Heart left ventricle (tissue), 16 donors: ENCODE measurements around the gene PRKG1. TPM values are rescaled to one million over a fixed set of nuclear protein-coding genes. Genes with fewer than 3 reads are reported as not detected.

Experiments
- ATAC-seq, 4 donors: fragments of 200-7000 bp; cut with Tn5 transposase; one replicate each; pipeline ENCODE4 v1.9.1; 2020 to 2022; ENCODE audit warnings: moderate library complexity in 4 of 4, mild to moderate bottlenecking in 3 of 4, moderate number of reproducible peaks in 1 of 4
- DNase-seq, 5 donors: peaks; one replicate each; pipeline ENCODE4 v3.0.0-alpha.2; 2020
- H3K27ac ChIP-seq, 12 donors: fragments of 200-600 bp; sonication (generic) in 4 of 12; one replicate each; pipeline versions ENCODE4 v1.5.0 to v1.8.0; 2016 to 2022; ENCODE audit warnings: mild to moderate bottlenecking in 2 of 12
- H3K27me3 ChIP-seq, 9 donors: fragments of 200-600 bp; sonication (generic) in 2 of 9; one replicate each; pipeline versions ENCODE4 v1.5.1 to v1.8.0; 2016 to 2022; ENCODE audit warnings: mild to moderate bottlenecking in 3 of 9
- H3K36me3 ChIP-seq, 9 donors: fragments of 200-600 bp; sonication (generic) in 2 of 9; one replicate each; pipeline versions ENCODE4 v1.5.0 to v1.8.0; 2018 to 2022; ENCODE audit warnings: mild to moderate bottlenecking in 2 of 9
- H3K4me1 ChIP-seq, 12 donors: fragments of 200-600 bp; sonication (generic) in 4 of 12; one replicate each; pipeline versions ENCODE4 v1.5.0 to v1.8.0; 2016 to 2022; ENCODE audit warnings: mild to moderate bottlenecking in 3 of 12
- H3K4me3 ChIP-seq, 12 donors: fragments of 200-600 bp; sonication (generic) in 4 of 12; one replicate each; pipeline versions ENCODE4 v1.5.0 to v1.8.0; 2017 to 2022; ENCODE audit warnings: mild to moderate bottlenecking in 9 of 12, moderate library complexity in 4 of 12
- H3K9me3 ChIP-seq, 12 donors: fragments of 200-600 bp; sonication (generic) in 4 of 12; one replicate each; pipeline versions ENCODE4 v1.5.0 to v1.8.0; 2016 to 2022; ENCODE audit warnings: mild to moderate bottlenecking in 1 of 12
- POLR2A ChIP-seq, 2 donors: fragments of 450-650 bp; IDR thresholded peaks; one replicate each; pipeline ENCODE4 v1.6.1; 2017; ENCODE audit warnings: antibody characterized with exemption in 2 of 2, mild to moderate bottlenecking in 2 of 2, moderate library complexity in 2 of 2
- WGBS, 4 donors: extraction: QIAGEN DNeasy Blood & Tissue Kit in 2 of 4; methylation state at CpG; one replicate each; pipeline versions ENCODE4 v1.1.5 to v1.1.7; 2013 to 2018; 5-methylcytosine and 5-hydroxymethylcytosine counted together
- intact Hi-C, 10 donors: fragments of 100-400 bp; cut with DNase I; formaldehyde crosslinking; loops; one replicate each; pipeline versions ENCODE4 v1.11.1 to v1.14.2; 2022
- polyA plus RNA-seq, 2 donors: library from polyadenylated mRNA; stranded (reverse); fragments of 200-250 nt; gene quantifications; one replicate each; pipeline ENCODE4 v1.2.3, GENCODE V29; 2013
- total RNA-seq, 9 donors: library from RNA; depleted of rRNA in 2 of 9; stranded (reverse); fragments of >200 nt in 2 of 9; fragmentation: NEBNext Ultra II Directional in 3 of 9; extraction: Animal tissue kit (Norgen Biotek cat#: 25700) in 3 of 9; gene quantifications; one replicate each; pipeline versions ENCODE4 v1.1.0 to v1.2.4, GENCODE V29; 2016 to 2023
- TF ChIP-seq, protein P1 (sequence below), 12 donors: fragments of 200-600 bp; sonication (generic) in 4 of 12; IDR thresholded peaks; one replicate each; pipeline versions ENCODE4 v1.5.0 to v1.8.0; 2018 to 2022; ENCODE audit warnings: antibody characterized with exemption in 12 of 12, mild to moderate bottlenecking in 5 of 12
- donor health status: ischemic (EF 13 %, LVEDD 7.1; RV severe dilation, severe dysfunction).
- donor health status: healthy with polysubstance abuse.
- donor health status: DM: no; HTN: yes; CAD: no.
- donor health status: DM: no; HTN: no; CAD: no.
- donor health status: ischemic (EF 25% LVEDD 6.9; RV normal size, moderate dysfunction).
- donor health status: ischemic (EF 25% LVEDD 5.7; RV mildly dilated, moderate dysfunction).
- donor health status: healthy.
- donor health status: DM: yes; HTN: yes; CAD: no.
- donor health status: ischemic (EF 35%, LVEDD 5.7; RV mildly dilated, moderate dysfunction).
- donor health status: nonischemic (EF 11% LVEDD 7.7; RV severe dilation, severe dysfunction).
- donor health status: DM: yes; HTN: yes; CAD: no.
- donor health status: PGD.
- donor health status: ischemic (EF 29% LVEDD 5.4; RV normal size, mild dysfunction).
- donor health status: nonischemic (EF 23%, LVEDD 6.1; RV moderate dilation, normal function).

PRKG1 gene
- total and polyA plus RNA-seq, 11 donors: 5.5 to 37.3 (median 29.3) TPM

DNA sequence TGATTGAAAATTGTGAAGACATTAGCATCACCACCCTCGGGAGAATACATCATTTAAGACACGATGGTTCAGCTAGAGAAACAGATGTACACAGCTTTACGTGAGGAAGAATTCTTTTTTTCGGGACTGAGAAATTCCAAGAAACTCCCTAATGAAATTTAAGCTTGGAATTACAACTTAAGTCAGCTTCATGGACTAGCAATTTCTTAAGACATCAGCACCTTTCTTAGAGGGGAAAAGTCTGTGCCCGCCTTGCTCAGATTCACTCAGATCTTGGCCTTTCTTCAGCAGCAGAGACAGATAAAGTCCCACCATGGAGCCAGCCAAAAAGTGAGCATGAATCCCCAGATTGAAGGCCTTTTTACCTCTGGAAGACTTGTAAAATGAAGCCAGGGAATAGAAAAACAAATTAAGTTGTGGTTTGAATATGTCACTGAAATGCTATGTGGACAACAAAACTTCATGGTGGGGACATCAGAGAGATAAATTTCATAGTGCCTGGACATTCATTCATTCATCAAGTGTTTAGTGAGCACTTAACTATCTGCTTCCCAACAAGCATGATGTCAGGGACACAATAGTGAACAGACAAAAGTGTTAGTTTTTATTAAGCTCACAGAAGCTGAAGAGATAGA is 32.1 kb downstream of the PRKG1 start:
- intact Hi-C loops: no loop called here
- H3K27ac ChIP-seq: no peak overlapping the region
- H3K4me3 ChIP-seq: no peak overlapping the region
- WGBS, 4 donors: 56 to 76% (median 65%) methylated on average over 5 of the region's 5 CpGs
- ATAC-seq (peak in 1 of 4 donors; percentile 20), DNase-seq (no peak)
- TF ChIP-seq, protein P1, sequence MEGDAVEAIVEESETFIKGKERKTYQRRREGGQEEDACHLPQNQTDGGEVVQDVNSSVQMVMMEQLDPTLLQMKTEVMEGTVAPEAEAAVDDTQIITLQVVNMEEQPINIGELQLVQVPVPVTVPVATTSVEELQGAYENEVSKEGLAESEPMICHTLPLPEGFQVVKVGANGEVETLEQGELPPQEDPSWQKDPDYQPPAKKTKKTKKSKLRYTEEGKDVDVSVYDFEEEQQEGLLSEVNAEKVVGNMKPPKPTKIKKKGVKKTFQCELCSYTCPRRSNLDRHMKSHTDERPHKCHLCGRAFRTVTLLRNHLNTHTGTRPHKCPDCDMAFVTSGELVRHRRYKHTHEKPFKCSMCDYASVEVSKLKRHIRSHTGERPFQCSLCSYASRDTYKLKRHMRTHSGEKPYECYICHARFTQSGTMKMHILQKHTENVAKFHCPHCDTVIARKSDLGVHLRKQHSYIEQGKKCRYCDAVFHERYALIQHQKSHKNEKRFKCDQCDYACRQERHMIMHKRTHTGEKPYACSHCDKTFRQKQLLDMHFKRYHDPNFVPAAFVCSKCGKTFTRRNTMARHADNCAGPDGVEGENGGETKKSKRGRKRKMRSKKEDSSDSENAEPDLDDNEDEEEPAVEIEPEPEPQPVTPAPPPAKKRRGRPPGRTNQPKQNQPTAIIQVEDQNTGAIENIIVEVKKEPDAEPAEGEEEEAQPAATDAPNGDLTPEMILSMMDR (IDR thresholded peaks at IDR 0.05): no peak
- no peak for TF ChIP-seq POLR2A (IDR thresholded peaks at IDR 0.05)
- peaks cover 0 to 33% (median 6%) of the 10 kb centered on the region in 12 donors for H3K4me1 ChIP-seq
- no peaks in the 10 kb centered on the region for H3K36me3 ChIP-seq
- H3K9me3 ChIP-seq: no peaks in the 10 kb centered on the region
- no peaks in the 10 kb centered on the region for H3K27me3 ChIP-seq

DNA sequence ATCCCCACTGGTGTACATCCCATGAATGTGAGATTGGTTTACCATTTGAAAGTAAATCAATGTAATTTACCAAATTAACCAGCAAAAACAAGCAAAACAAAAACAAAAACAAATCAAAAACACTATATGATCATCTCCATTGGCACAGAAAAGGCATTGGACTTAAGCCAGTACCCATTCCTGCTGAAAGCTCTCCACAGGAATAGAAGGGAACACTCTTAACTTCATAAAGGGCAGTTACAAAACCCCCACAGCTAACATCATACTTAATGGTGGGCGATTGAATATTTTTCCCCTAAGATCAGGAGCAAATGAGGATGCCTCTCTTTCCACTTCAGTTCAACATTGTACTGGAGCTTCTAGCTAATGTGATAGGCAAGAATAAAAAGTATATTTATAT is 34.1 kb downstream of the PRKG1 start:
- Histone ChIP-seq H3K4me3 (no peak overlapping the region), H3K36me3 (no peaks in the 10 kb centered on the region), H3K4me1 (peaks cover 0 to 27% (median 8%) of the 10 kb centered on the region in 12 donors), H3K9me3 (no peaks in the 10 kb centered on the region), H3K27ac (no peak overlapping the region), H3K27me3 (no peaks in the 10 kb centered on the region)
- intact Hi-C loops: loop anchor here in 1 of 10 donors (1.0 kb wide), 1 partner anchor 15 kb away; no protein-coding TSS in a partner anchor
- 42 to 52% (median 49%) methylated on average over 1 of the region's 1 CpG for WGBS, 4 donors
- ATAC-seq: peak; percentile 33 to 71 (median 54)
- DNase-seq: no peak
- no peak for TF ChIP-seq POLR2A (IDR thresholded peaks at IDR 0.05)
- TF ChIP-seq, protein P1 (IDR thresholded peaks at IDR 0.05): no peak

DNA sequence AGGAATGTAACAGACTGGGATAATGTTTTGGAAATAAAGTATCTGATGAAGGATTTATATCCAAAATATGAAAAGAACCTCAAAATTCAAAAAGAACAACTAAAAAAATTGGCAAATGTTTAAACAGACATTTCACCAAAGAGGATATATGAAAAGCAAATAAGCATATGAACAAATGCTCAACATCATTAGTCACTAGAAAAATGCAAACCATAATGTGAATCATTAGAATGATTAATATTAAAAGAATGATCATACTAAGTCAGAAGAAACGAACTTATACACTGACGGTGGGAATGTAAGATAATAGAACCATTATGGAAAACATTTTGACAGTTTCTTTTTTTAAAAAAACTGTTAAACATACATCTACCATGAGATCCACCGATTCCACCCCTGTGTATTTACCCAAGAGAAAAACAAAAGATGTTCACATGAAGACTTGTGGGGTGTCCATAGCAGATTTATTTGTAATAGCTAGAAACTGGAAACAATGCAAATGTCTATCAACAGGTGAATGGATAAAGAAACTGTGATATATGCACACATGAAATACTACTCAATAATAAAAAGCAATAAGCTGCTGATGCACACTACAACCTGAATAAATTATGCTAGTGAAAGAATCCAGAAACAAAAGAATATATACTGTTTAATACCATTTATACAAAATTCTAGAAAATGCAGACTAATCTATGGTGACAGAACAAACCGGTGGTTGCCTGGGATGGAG is 35.7 kb downstream of the PRKG1 start:
- no peaks in the 10 kb centered on the region for H3K27me3 ChIP-seq
- H3K27ac ChIP-seq: no peak overlapping the region
- no peak for TF ChIP-seq POLR2A (IDR thresholded peaks at IDR 0.05)
- TF ChIP-seq, protein P1 (IDR thresholded peaks at IDR 0.05): no peak
- 72 to 84% (median 78%) methylated on average over 4 of the region's 4 CpGs for WGBS, 4 donors
- H3K4me1 ChIP-seq: peaks cover 0 to 27% (median 8%) of the 10 kb centered on the region in 12 donors
- no peak overlapping the region for H3K4me3 ChIP-seq
- intact Hi-C loops: no loop called here
- ATAC-seq: no peak
- DNase-seq: no peak
- no peaks in the 10 kb centered on the region for H3K9me3 ChIP-seq
- H3K36me3 ChIP-seq: no peaks in the 10 kb centered on the region

DNA sequence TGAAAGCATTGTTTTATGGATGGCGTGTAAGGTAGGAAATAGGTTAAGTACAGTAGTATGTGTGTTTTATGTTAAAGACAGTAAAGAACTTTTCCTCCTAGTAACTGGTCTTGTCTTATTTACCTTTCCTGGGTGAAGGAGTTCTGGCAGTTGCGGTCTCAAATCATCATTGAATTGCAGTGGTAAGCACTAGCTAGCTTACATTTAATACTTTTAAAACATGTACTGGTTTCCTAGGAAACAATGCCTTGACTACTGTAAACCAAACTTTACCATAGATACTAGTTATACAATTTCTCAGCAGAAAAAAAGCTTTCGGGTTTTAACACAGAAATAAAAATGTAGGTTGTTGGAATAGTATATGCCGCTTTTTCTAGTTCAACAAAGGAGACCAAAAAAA is 37.7 kb downstream of the PRKG1 start:
- DNase-seq (no peak), ATAC-seq (no peak)
- intact Hi-C loops: no loop called here
- TF ChIP-seq POLR2A (IDR thresholded peaks at IDR 0.05): no peak
- Histone ChIP-seq H3K4me3 (no peak overlapping the region), H3K27me3 (no peaks in the 10 kb centered on the region), H3K36me3 (no peaks in the 10 kb centered on the region), H3K9me3 (no peaks in the 10 kb centered on the region), H3K4me1 (peaks cover 0 to 38% (median 13%) of the 10 kb centered on the region in 12 donors), H3K27ac (no peak overlapping the region)
- 86 to 93% (median 90%) methylated on average over 4 of the region's 4 CpGs for WGBS, 4 donors
